Lower leg skin (tissue), 3 donors: ENCODE data around the gene CAB39L.

Source experiments
- CTCF ChIP-seq, 3 donors: fragments of 450-650 bp; IDR thresholded peaks; one replicate each; pipeline ENCODE4 v1.5.1; 2016; ENCODE audit warnings: antibody characterized with exemption in 3 of 3, mild to moderate bottlenecking in 3 of 3, moderate library complexity in 2 of 3
- POLR2A ChIP-seq, 2 donors: fragments of 450-650 bp; IDR thresholded peaks; one replicate each; pipeline ENCODE4 v1.6.1; 2016 to 2017; ENCODE audit warnings: antibody characterized with exemption in 2 of 2, mild to moderate bottlenecking in 1 of 2, moderate library complexity in 1 of 2

DNA sequence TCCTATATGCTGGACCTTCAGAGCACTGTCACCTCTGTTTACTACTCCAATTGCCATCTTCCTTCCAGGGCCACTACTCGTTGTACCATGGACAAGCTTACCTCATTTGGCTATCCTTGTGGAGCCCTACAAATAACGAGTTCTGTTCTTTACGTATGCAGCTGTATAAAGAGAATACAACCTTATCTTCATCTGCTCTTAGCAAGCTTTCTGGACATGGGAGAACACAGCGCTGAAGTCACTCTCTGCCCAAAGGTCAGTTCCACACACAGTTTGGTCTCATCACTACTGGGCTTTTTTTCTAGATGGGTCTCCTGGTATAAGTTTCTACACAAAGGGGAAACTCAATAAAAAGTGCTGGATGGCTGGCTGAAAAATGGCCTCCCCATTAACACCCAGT is 107.2 kb downstream of the CAB39L start:
- TF ChIP-seq POLR2A (IDR thresholded peaks at IDR 0.05) (no peak), CTCF (IDR thresholded peaks at IDR 0.05) (no peak)
